Body of pancreas (tissue), 4 donors: ENCODE results near the gene TOGARAM2.

Source experiments
- POLR2A ChIP-seq, 3 donors: fragments of 450-650 bp; IDR thresholded peaks; one replicate each; pipeline ENCODE4 v1.6.1; 2016; ENCODE audit warnings: antibody characterized with exemption in 3 of 3, mild to moderate bottlenecking in 2 of 3
- TF ChIP-seq, protein P1 (sequence below), 7 experiments: fragments of 450-650 bp in 4 of 7; fragments of 200-600 bp in 3 of 7; sonication (generic) in 3 of 7; IDR thresholded peaks; one replicate each; pipeline ENCODE4 v1.5.1; 2016 to 2019; ENCODE audit warnings: antibody characterized with exemption in 7 of 7

DNA sequence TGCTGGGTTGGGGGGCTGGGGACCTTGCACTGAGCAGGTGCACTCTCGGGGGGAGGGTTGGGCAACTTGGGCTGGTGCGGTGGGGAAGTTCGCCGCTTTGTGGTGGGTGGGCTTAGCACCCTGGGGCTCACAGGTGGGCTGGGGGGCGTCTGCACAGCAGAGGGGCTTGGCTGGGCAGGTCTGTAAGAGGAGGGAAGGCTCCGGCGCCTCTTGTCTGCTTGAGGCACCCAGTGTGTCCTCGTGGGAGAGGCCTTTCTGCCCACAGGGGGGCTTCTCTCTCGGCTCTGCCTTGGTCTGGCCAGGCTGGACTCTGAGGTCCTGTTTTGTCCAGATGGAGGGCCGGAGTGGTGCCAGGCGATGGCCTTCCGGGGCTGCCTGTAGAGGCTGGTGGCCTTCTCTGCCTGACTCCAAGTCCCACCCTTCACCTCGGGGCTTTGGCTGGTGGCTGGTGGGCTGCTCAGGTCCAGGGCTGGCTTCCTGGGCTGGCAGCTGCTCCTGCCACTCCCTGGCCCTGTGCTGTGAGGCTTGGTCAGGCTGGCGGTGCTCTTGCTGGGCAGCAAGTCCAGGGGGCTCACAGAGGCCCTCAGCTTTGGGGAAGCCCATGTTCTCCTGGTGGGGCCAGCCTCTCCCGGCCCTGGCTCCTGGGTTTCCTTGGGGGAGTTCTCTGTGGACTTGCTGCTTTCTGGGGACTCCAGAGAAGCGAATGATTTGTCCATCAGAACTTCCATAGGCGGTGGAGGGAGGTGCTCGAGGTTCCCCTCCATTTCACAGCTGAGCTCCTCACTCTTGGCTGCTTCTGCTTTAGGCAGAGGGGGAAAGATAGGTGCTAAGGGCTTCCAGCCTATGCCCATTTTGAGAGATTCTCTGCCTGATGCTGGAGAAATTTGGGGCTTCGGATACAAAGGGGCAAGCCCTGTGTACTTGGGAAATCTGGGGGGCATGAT is 90.2 kb downstream of the TOGARAM2 start:
- TF ChIP-seq, protein P1, sequence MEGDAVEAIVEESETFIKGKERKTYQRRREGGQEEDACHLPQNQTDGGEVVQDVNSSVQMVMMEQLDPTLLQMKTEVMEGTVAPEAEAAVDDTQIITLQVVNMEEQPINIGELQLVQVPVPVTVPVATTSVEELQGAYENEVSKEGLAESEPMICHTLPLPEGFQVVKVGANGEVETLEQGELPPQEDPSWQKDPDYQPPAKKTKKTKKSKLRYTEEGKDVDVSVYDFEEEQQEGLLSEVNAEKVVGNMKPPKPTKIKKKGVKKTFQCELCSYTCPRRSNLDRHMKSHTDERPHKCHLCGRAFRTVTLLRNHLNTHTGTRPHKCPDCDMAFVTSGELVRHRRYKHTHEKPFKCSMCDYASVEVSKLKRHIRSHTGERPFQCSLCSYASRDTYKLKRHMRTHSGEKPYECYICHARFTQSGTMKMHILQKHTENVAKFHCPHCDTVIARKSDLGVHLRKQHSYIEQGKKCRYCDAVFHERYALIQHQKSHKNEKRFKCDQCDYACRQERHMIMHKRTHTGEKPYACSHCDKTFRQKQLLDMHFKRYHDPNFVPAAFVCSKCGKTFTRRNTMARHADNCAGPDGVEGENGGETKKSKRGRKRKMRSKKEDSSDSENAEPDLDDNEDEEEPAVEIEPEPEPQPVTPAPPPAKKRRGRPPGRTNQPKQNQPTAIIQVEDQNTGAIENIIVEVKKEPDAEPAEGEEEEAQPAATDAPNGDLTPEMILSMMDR (IDR thresholded peaks at IDR 0.05), result no peak
- TF ChIP-seq POLR2A (IDR thresholded peaks at IDR 0.05), result no peak
